ENCODE results near the gene TPRN. TPM values are rescaled to one million over a fixed set of nuclear protein-coding genes. Genes with fewer than 3 reads are reported as not detected.
A peak's percentile ranks its signal among the peaks of the same experiment; 100 is the strongest.

TPRN gene
- total RNA-seq, 2 donors from 2014 or later: 7.6 to 11.4 TPM

GRCh38 chr9:137158625-137159024 lies 41.9 kb downstream of the TPRN start:
- intact Hi-C loops (cut with DNase I): no loop called here
- DNase-seq (no peak), ATAC-seq (no peak)

GRCh38 chr9:137157618-137158415 lies 42.7 kb downstream of the TPRN start:
- intact Hi-C loops (cut with DNase I): no loop called here
- no peak for ATAC-seq
- DNase-seq: no peak

GRCh38 chr9:137156567-137157375 lies 43.8 kb downstream of the TPRN start:
- intact Hi-C loops (cut with DNase I): no loop called here
- DNase-seq (peak; percentile 56), ATAC-seq (peak; percentile 64 to 77)

DNA sequence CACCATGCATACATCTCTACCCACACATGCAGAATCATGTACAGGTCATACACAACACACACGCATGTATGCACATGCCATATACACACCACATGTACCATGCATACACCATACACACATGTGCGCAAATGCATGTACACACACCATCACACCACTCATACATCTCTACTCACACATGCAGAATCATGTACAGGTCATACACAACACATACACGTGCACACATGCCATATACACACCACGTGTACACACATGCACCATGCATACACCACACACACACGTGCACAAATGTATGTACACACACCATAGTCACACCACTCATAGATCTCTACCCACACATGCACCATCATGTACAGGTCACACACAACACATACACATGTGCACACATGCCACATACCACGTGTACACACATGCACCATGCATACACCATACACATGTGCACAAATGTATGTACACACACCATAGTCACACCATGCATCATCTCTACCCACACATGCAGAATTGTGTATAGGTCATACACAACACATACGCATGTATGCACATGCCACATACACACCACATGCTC lies 47.6 kb downstream of the TPRN start:
- intact Hi-C loops (cut with DNase I): no loop called here
- DNase-seq (no peak), ATAC-seq (no peak)

- ATAC-seq: no peak
- no peak for DNase-seq
- intact Hi-C loops (cut with DNase I): no loop called here
Measured at GRCh38 chr9:137150617-137151457, 49.7 kb downstream of the TPRN start.

DNA sequence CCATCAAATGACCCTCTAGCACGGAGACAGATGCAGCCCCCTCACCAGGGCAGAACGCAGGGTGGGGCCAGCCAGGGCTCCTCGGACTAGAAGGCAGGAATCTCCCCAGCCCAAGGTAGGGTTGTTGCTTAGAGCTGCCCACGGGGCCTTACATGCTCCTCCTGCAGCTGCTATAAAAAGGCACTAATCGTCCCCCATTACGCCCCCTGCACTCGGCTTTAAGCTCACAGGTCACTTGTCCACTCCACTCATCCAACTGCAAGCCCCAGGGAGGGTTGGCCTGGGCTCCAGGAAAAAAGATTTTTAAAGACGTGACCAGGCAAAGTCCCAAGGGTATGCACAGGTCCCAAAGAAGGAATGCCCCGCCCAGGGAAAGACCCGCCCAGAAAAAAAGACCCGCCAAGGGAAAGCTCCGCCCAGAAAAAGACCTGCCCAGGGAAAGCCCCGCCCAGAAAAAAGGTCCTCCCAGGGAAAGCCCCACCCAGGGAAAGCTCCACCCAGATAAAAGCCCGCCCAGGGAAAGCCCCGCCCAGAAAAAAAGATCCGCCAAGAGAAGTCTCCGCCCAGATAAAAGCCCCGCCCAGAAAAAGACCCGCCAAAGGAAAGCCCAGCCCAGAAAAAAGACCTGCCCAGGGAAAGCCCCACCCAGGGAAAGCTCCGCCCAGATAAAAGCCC lies 50.5 kb downstream of the TPRN start:
- intact Hi-C loops (cut with DNase I): no loop called here
- no peak for DNase-seq
- no peak for ATAC-seq

DNA sequence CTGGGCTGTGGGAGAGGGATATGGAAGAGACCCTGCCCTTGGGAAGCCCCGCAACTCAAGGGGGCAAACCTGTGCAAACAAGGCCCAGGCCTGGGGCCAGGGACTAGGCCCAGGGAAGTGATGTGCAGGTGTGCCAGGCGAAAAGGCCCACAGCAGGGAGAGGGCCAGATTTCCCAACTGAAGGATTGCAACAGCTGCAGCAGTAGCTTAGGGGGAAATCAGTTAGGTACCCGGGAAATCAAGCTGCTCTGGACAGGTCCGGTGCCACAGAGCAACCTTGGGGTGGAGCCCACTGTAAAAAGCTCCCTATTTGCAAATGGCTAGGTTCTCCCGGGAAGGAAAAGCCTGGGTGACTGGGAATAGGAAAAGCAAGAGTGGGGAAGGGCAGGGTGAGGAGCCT lies 51.2 kb downstream of the TPRN start:
- intact Hi-C loops (cut with DNase I): no loop called here
- DNase-seq: no peak
- no peak for ATAC-seq

DNA sequence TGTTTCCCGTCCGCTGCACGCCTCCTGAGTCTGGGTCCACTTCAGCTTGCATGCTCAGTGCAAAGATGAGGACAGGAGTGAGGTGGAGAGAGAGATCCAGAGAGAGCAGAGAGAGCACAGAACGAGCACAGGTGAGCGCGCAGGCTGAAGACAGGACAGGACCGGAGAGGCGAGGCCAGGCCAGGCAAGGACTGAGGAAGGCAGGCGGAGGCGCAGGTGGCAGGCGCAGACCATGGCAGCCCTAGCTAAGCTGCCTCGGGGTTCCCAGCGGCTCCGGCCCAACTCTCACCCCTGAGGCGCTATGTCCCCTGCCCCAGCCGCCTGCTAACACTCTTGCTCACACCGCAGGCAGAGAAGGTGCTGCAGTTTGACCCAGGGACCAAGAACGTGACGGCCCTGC lies 51.9 kb downstream of the TPRN start:
- ATAC-seq: no peak
- no peak for DNase-seq
- intact Hi-C loops (cut with DNase I): no loop called here

DNA sequence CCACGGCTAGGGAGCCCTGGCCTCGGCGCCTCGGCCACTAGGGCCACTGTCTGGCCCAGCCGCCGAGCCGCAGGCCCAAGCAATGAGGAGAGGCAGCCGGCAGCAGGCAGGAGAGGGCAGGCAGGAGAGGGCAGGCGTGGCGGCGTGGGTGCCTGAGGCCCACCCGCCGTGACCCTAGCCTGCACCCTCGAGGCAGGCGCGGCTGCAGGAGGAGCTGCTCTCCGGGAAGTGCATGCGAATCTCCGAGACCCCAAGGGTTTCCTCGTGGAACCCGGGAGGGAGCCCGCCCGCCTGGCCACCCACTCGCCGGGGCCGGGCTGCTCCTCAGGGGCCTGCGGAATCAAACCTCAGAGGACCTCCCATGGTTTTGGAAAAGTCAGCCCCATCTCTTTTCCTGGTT lies 52.3 kb downstream of the TPRN start:
- ATAC-seq (no peak), DNase-seq (no peak)
- intact Hi-C loops (cut with DNase I): no loop called here

DNA sequence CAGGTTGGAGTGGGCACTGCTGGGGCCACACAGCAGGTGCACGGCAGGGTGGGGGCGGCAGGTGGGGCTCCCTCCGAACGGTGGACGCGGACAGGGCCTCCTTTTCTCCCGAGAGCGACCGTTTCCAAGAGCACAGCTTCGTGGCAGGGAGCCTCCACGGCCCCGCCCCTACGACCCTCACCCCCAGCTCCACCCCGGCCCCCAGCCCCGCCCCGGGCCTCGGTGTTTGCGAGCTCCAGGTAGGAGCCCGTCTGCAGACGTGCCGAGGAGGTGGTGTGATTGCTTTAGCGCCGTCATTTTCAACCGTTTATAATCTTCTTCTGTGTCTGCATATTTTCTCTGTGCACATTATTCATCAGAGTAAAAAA lies 52.8 kb downstream of the TPRN start:
- DNase-seq (no peak), ATAC-seq (no peak)
- intact Hi-C loops (cut with DNase I): no loop called here

DNA sequence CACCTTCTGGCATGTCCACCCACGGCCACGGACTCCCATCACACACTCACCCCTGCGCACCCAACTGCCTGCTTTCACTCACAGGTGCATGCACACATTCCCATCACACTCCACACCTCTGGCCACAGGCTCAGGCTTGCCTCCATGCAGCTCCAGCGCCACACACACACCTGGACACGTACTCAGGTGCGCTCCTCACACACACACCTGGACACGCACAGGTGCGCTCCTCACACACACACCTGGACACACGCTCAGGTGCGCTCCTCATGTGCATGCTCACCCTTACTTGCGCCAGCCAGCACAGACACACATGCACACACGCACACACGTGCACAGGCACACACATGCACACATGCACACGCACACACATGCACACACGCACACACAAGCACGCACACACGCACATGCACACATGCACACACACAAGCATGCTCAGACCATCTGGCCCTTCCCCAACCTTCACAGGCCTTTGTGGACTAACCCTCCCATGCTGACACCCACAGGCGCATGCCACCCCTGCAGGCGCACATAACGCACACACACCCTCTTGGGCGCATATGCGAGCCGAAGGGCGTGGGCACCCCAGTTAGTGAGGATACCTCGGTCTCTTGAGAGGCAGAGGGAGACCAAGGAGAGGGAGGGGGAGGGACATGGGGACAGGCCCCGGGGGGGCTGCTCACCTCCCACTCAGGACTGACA lies 53.3 kb downstream of the TPRN start:
- intact Hi-C loops (cut with DNase I): no loop called here
- no peak for ATAC-seq
- DNase-seq: peak; percentile 7

DNA sequence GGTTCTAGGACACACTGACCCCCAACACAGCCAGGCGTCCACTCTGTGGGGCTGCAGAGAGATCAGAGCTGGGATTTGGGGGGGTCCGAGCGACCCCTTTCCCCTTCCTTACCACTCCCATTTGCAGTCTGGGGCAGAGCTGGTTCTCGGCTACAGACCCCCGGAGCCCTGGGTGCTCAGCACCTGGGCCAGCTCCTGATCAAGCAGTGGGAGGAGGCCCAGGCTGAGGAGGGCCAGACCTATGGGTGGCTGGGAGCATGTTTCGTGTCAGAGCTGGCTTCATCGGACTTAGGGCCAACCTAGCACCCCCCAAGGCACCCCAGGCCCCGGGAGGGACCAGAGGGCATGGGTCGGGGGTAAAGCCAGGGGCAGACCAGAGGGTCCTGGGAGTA lies 54.0 kb downstream of the TPRN start:
- ATAC-seq (peak in 1 of 2 donors; percentile 8), DNase-seq (peak; percentile 9)
- intact Hi-C loops (cut with DNase I): no loop called here

DNA sequence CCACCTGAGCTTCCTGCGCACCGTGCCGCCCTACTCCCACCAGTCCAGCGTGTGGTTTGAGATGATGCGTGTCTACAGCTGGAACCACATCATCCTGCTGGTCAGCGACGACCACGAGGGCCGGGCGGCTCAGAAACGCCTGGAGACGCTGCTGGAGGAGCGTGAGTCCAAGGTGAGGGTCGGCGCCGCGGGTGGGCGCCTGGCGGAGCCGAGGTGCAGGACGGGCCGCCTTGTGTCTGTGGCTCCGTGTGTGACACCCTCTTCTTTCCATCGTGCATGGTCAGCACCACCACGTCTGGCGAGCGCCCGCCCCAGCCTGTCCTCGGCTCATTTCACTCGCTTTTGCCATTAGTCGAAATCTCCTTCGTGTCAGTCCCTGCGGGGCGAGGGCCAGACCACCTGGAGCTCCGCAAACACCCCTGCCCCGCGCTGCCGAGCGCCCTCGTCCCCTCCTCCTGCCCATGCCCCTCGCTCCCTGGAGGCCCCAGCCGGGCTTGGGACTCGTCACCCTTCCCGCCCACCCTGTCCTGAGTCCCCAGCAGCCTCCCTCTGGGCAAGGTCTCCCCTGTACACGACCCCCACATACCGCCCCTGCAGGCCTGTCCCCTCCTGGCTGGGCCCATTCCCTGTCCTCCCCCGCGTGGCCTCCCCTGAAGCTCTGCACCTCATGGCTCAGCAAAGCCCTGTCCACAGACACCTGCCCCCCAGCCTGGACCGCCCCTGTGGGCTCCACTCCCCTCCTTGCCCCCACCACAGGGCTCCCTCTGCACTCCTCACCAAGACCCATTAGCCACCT lies 54.6 kb downstream of the TPRN start:
- ATAC-seq: no peak
- peak; percentile 18 for DNase-seq
- intact Hi-C loops (cut with DNase I): no loop called here

- DNase-seq (no peak), ATAC-seq (no peak)
- intact Hi-C loops (cut with DNase I): no loop called here
Measured at GRCh38 chr9:137143459-137143858, 57.1 kb downstream of the TPRN start.

DNA sequence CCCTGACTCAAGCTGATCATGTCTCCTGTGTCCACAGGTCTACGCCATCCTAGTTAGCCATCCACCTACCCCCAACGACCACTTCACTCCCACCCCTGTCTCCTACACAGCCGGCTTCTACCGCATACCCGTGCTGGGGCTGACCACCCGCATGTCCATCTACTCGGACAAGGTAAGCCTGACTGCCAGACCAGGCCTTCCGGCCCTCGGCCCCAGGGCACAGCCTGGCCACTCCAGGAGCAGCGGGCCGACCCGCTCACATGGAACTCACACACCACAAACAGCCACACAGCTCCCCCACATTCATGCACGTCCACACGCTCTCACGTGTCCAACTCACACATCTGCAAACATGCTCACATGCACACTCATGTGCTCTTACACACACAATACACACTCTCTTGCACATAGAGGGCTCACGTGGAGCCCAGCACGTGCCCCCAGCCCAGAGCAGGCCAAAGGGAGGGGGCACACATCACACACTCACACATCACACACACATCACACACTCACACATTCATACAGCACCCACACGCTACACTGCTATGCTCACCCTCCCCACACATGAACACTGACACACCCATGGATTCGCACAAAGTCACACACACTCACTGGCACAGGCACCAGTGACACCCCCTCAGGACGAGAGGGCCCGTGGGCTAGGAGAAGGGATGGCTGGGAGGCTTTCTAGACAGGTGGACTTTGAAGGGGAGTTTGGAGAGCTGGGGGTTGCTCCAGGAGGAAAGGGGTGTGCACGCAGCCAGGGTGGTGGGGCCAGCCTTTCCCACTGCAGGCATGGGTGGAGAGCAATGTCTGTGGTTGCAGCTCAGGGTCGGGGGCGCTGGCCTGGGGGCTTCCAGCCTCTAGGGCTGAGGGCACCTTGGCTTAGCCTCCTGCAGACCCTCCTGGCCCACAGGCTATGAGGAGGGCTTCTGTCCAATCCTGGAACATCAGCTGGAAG lies 58.3 kb downstream of the TPRN start:
- intact Hi-C loops (cut with DNase I): no loop called here
- peak; percentile 4 for DNase-seq
- no peak for ATAC-seq
